ENCODE results near the gene SNX32.

The SNX32 gene

GRCh38 chr11:65879617-65880016 lies 45.9 kb downstream of the SNX32 start, which contains the start of gene CTSW:
Gene CTSW (plus strand): TSS chr11:65879837. CDS start chr11:65879855, 18 bp downstream.
- Histone ChIP-seq H3K27me3 (ENCODE audit: control insufficient read depth in 1 of 2, insufficient read depth in 2 of 2, low read length in 2 of 2) (no peaks in the 10 kb centered on the region), H3K9ac (ENCODE audit: low read depth in 1 of 2, low read length in 2 of 2) (no peak within 1 kb of the TSS), H3K9me3 (ENCODE audit: control insufficient read depth in 1 of 2, low read length in 2 of 2) (no peaks in the 10 kb centered on the region), H3K36me3 (ENCODE audit: control insufficient read depth in 1 of 2, insufficient read depth in 2 of 2, low read length in 2 of 2) (peaks cover 15 to 23% of the 10 kb centered on the region in 2 donors), H3K4me3 (ENCODE audit: low read depth in 1 of 2, low read length in 2 of 2) (no peak within 1 kb of the TSS), H3K4me1 (ENCODE audit: control insufficient read depth in 1 of 2, insufficient read depth in 2 of 2, low read length in 2 of 2) (peaks cover 0 to 3% of the 10 kb centered on the region in 2 donors), H3K27ac (ENCODE audit: low read depth, low read length) (no peak within 1 kb of the TSS)

- Histone ChIP-seq H3K4me3 (ENCODE audit: low read depth in 1 of 2, low read length in 2 of 2) (no peak overlapping the region), H3K36me3 (ENCODE audit: control insufficient read depth in 1 of 2, insufficient read depth in 2 of 2, low read length in 2 of 2) (peaks cover 15 to 23% of the 10 kb centered on the region in 2 donors), H3K27ac (ENCODE audit: low read depth, low read length) (no peak overlapping the region), H3K4me1 (ENCODE audit: control insufficient read depth in 1 of 2, insufficient read depth in 2 of 2, low read length in 2 of 2) (peaks cover 3 to 7% of the 10 kb centered on the region in 2 donors), H3K9me3 (ENCODE audit: control insufficient read depth in 1 of 2, low read length in 2 of 2) (no peaks in the 10 kb centered on the region), H3K9ac (ENCODE audit: low read depth in 1 of 2, low read length in 2 of 2) (no peak overlapping the region), H3K27me3 (ENCODE audit: control insufficient read depth in 1 of 2, insufficient read depth in 2 of 2, low read length in 2 of 2) (no peaks in the 10 kb centered on the region)
Observed at GRCh38 chr11:65880027-65880426, 46.3 kb downstream of the SNX32 start.

- Histone ChIP-seq H3K36me3 (ENCODE audit: control insufficient read depth in 1 of 2, insufficient read depth in 2 of 2, low read length in 2 of 2) (peaks cover 15 to 30% of the 10 kb centered on the region in 2 donors), H3K4me3 (ENCODE audit: low read depth in 1 of 2, low read length in 2 of 2) (no peak overlapping the region), H3K9ac (ENCODE audit: low read depth in 1 of 2, low read length in 2 of 2) (no peak overlapping the region), H3K9me3 (ENCODE audit: control insufficient read depth in 1 of 2, low read length in 2 of 2) (no peaks in the 10 kb centered on the region), H3K27me3 (ENCODE audit: control insufficient read depth in 1 of 2, insufficient read depth in 2 of 2, low read length in 2 of 2) (no peaks in the 10 kb centered on the region), H3K4me1 (ENCODE audit: control insufficient read depth in 1 of 2, insufficient read depth in 2 of 2, low read length in 2 of 2) (peaks cover 4 to 7% of the 10 kb centered on the region in 2 donors), H3K27ac (ENCODE audit: low read depth, low read length) (no peak overlapping the region)
Observed at GRCh38 chr11:65880844-65881421, 47.2 kb downstream of the SNX32 start.

- Histone ChIP-seq H3K27ac (ENCODE audit: low read depth, low read length) (no peak overlapping the region), H3K4me1 (ENCODE audit: control insufficient read depth in 1 of 2, insufficient read depth in 2 of 2, low read length in 2 of 2) (peaks cover 16 to 19% of the 10 kb centered on the region in 2 donors), H3K4me3 (ENCODE audit: low read depth in 1 of 2, low read length in 2 of 2) (no peak overlapping the region), H3K36me3 (ENCODE audit: control insufficient read depth in 1 of 2, insufficient read depth in 2 of 2, low read length in 2 of 2) (peaks cover 15 to 32% of the 10 kb centered on the region in 2 donors), H3K9ac (ENCODE audit: low read depth in 1 of 2, low read length in 2 of 2) (no peak overlapping the region), H3K27me3 (ENCODE audit: control insufficient read depth in 1 of 2, insufficient read depth in 2 of 2, low read length in 2 of 2) (no peaks in the 10 kb centered on the region), H3K9me3 (ENCODE audit: control insufficient read depth in 1 of 2, low read length in 2 of 2) (no peaks in the 10 kb centered on the region)
Observed at GRCh38 chr11:65882120-65883057, 48.6 kb downstream of the SNX32 start.

- peaks cover 15 to 32% of the 10 kb centered on the region in 2 donors for H3K36me3 ChIP-seq (ENCODE audit: control insufficient read depth in 1 of 2, insufficient read depth in 2 of 2, low read length in 2 of 2)
- no peaks in the 10 kb centered on the region for H3K9me3 ChIP-seq (ENCODE audit: control insufficient read depth in 1 of 2, low read length in 2 of 2)
- H3K27ac ChIP-seq (ENCODE audit: low read depth, low read length) = no peak overlapping the region
- H3K4me3 ChIP-seq (ENCODE audit: low read depth in 1 of 2, low read length in 2 of 2) = no peak overlapping the region
- H3K4me1 ChIP-seq (ENCODE audit: control insufficient read depth in 1 of 2, insufficient read depth in 2 of 2, low read length in 2 of 2) = peaks cover 21 to 26% of the 10 kb centered on the region in 2 donors
- H3K27me3 ChIP-seq (ENCODE audit: control insufficient read depth in 1 of 2, insufficient read depth in 2 of 2, low read length in 2 of 2) = no peaks in the 10 kb centered on the region
- H3K9ac ChIP-seq (ENCODE audit: low read depth in 1 of 2, low read length in 2 of 2) = no peak overlapping the region
Observed at GRCh38 chr11:65883058-65883761, 49.4 kb downstream of the SNX32 start.

GRCh38 chr11:65883786-65884715 lies 50.3 kb downstream of the SNX32 start:
- H3K4me3 ChIP-seq (ENCODE audit: low read depth in 1 of 2, low read length in 2 of 2) = no peak overlapping the region
- H3K9ac ChIP-seq (ENCODE audit: low read depth in 1 of 2, low read length in 2 of 2) = no peak overlapping the region
- peaks cover 25 to 32% of the 10 kb centered on the region in 2 donors for H3K4me1 ChIP-seq (ENCODE audit: control insufficient read depth in 1 of 2, insufficient read depth in 2 of 2, low read length in 2 of 2)
- H3K27me3 ChIP-seq (ENCODE audit: control insufficient read depth in 1 of 2, insufficient read depth in 2 of 2, low read length in 2 of 2) = no peaks in the 10 kb centered on the region
- no peak overlapping the region for H3K27ac ChIP-seq (ENCODE audit: low read depth, low read length)
- H3K9me3 ChIP-seq (ENCODE audit: control insufficient read depth in 1 of 2, low read length in 2 of 2) = no peaks in the 10 kb centered on the region
- H3K36me3 ChIP-seq (ENCODE audit: control insufficient read depth in 1 of 2, insufficient read depth in 2 of 2, low read length in 2 of 2) = peaks cover 15 to 32% of the 10 kb centered on the region in 2 donors

GRCh38 chr11:65884716-65885092 lies 50.9 kb downstream of the SNX32 start:
- Histone ChIP-seq H3K4me3 (ENCODE audit: low read depth in 1 of 2, low read length in 2 of 2) (peak overlapping the region in 1 of 2 donors; percentile 7), H3K4me1 (ENCODE audit: control insufficient read depth in 1 of 2, insufficient read depth in 2 of 2, low read length in 2 of 2) (peaks cover 31 to 38% of the 10 kb centered on the region in 2 donors), H3K27ac (ENCODE audit: low read depth, low read length) (no peak overlapping the region), H3K9ac (ENCODE audit: low read depth in 1 of 2, low read length in 2 of 2) (no peak overlapping the region), H3K27me3 (ENCODE audit: control insufficient read depth in 1 of 2, insufficient read depth in 2 of 2, low read length in 2 of 2) (no peaks in the 10 kb centered on the region), H3K36me3 (ENCODE audit: control insufficient read depth in 1 of 2, insufficient read depth in 2 of 2, low read length in 2 of 2) (peaks cover 15 to 32% of the 10 kb centered on the region in 2 donors), H3K9me3 (ENCODE audit: control insufficient read depth in 1 of 2, low read length in 2 of 2) (no peaks in the 10 kb centered on the region)

GRCh38 chr11:65885231-65885630 lies 51.5 kb downstream of the SNX32 start:
- Histone ChIP-seq H3K9me3 (ENCODE audit: control insufficient read depth in 1 of 2, low read length in 2 of 2) (no peaks in the 10 kb centered on the region), H3K27me3 (ENCODE audit: control insufficient read depth in 1 of 2, insufficient read depth in 2 of 2, low read length in 2 of 2) (no peaks in the 10 kb centered on the region), H3K4me1 (ENCODE audit: control insufficient read depth in 1 of 2, insufficient read depth in 2 of 2, low read length in 2 of 2) (peaks cover 36 to 43% of the 10 kb centered on the region in 2 donors), H3K9ac (ENCODE audit: low read depth in 1 of 2, low read length in 2 of 2) (no peak overlapping the region), H3K36me3 (ENCODE audit: control insufficient read depth in 1 of 2, insufficient read depth in 2 of 2, low read length in 2 of 2) (peaks cover 15 to 32% of the 10 kb centered on the region in 2 donors), H3K4me3 (ENCODE audit: low read depth in 1 of 2, low read length in 2 of 2) (no peak overlapping the region), H3K27ac (ENCODE audit: low read depth, low read length) (no peak overlapping the region)

GRCh38 chr11:65885808-65886536 lies 52.2 kb downstream of the SNX32 start:
- Histone ChIP-seq H3K4me1 (ENCODE audit: control insufficient read depth in 1 of 2, insufficient read depth in 2 of 2, low read length in 2 of 2) (peaks cover 36 to 45% of the 10 kb centered on the region in 2 donors), H3K4me3 (ENCODE audit: low read depth in 1 of 2, low read length in 2 of 2) (no peak overlapping the region), H3K27ac (ENCODE audit: low read depth, low read length) (no peak overlapping the region)

More at GRCh38 chr11:65885808-65886536, 52.2 kb downstream of the SNX32 start:
- Histone ChIP-seq H3K9ac (ENCODE audit: low read depth in 1 of 2, low read length in 2 of 2) (no peak overlapping the region), H3K27me3 (ENCODE audit: control insufficient read depth in 1 of 2, insufficient read depth in 2 of 2, low read length in 2 of 2) (no peaks in the 10 kb centered on the region), H3K36me3 (ENCODE audit: control insufficient read depth in 1 of 2, insufficient read depth in 2 of 2, low read length in 2 of 2) (peaks cover 15 to 32% of the 10 kb centered on the region in 2 donors), H3K9me3 (ENCODE audit: control insufficient read depth in 1 of 2, low read length in 2 of 2) (no peaks in the 10 kb centered on the region)

Measured in duodenal mucosa (tissue), 2 donors.